Measurements from ENCODE around the gene ADD1.

The ADD1 gene

DNA sequence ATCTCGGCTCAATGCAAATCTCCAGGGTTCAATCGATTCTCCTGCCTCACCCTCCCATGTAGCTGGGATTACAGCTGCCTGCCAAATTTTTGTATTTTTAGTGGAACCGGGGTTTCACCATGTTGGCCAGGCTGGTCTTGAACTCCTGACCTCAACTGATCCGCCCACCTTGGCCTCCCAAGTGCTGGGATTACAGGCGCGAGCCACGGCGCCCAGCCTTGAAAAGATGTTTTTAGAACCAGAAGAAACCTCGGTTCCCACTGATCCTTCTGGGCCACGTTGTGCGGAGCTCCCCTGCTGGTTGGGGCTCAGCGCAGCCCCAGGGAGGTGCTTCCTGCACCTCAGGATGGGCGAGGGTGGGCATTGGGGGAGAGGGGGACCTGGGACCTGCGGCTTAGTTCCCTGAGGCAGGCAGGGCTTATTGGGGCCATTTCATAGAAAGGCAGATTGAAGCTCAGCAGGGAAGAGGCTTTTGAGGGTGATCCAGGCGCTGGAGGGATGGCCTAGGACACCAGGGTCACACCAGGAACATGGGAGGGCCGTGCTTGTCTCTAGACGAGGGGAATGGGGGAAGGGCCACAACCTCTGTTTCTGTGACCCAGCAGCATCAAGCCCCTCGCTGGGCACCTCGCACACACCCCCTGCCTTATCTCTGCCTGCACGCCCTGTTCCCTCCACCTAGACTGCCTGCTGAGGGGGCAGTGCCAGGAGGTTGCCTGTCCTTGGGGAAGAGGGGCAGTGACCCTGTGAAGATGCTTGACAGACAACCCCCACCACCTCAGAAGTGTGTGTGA, 6.3 kb upstream of the ADD1 start:
- Histone ChIP-seq H3K9me3 (ENCODE audit: control insufficient read depth, low read length) (no peaks in the 10 kb centered on the region), H3K4me1 (ENCODE audit: control insufficient read depth, insufficient read depth, low read length, poor library complexity, severe bottlenecking) (peaks cover 38% of the 10 kb centered on the region), H3K27me3 (replicated peaks; ENCODE audit: control insufficient read depth, insufficient read depth, low read length, poor library complexity, severe bottlenecking) (no peaks in the 10 kb centered on the region), H3K4me3 (ENCODE audit: insufficient read depth, low read depth, low read length, poor library complexity, severe bottlenecking) (peak overlapping the region; percentile 20), H3K27ac (ENCODE audit: insufficient read depth, low read length, poor library complexity, severe bottlenecking) (peak overlapping the region; percentile 60), H3K36me3 (ENCODE audit: control insufficient read depth, insufficient read depth, low read length) (peaks cover 19% of the 10 kb centered on the region)
- no peak for DNase-seq

DNA sequence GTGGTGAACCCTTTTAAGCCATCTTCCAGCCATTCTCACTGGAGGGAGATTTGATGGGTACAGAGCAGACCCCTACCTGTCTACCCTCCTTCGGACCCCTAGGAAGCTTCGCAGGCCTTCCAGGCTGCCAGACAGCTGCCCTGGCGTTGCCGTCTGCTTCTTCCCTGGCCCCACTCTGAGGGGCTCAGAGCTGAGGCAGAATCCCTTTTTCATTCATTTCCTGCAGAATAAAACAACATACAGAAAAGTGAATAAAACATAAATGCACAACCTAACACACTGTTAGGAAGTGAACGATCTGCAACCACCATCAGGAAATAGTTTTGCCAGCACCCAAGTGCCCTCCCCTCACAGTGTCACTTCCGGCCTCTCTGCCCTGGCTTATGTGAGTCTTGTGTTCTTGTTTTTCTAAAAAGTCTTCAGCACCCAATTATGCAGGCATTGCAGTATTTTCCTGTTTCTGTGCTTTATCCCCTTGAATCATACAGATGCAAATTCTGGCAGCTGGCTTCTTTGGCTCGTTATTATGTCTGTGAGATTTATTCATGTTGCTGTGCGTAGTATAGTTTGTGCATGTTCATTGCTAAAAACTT, 5.6 kb upstream of the ADD1 start:
- Histone ChIP-seq H3K4me3 (ENCODE audit: insufficient read depth, low read depth, low read length, poor library complexity, severe bottlenecking) (peak overlapping the region; percentile 20), H3K4me1 (ENCODE audit: control insufficient read depth, insufficient read depth, low read length, poor library complexity, severe bottlenecking) (peaks cover 41% of the 10 kb centered on the region), H3K27ac (ENCODE audit: insufficient read depth, low read length, poor library complexity, severe bottlenecking) (peak overlapping the region; percentile 60), H3K36me3 (ENCODE audit: control insufficient read depth, insufficient read depth, low read length) (peaks cover 13% of the 10 kb centered on the region), H3K27me3 (replicated peaks; ENCODE audit: control insufficient read depth, insufficient read depth, low read length, poor library complexity, severe bottlenecking) (no peaks in the 10 kb centered on the region), H3K9me3 (ENCODE audit: control insufficient read depth, low read length) (no peaks in the 10 kb centered on the region)
- peak; percentile 50 to 63 (median 61) for DNase-seq

DNA sequence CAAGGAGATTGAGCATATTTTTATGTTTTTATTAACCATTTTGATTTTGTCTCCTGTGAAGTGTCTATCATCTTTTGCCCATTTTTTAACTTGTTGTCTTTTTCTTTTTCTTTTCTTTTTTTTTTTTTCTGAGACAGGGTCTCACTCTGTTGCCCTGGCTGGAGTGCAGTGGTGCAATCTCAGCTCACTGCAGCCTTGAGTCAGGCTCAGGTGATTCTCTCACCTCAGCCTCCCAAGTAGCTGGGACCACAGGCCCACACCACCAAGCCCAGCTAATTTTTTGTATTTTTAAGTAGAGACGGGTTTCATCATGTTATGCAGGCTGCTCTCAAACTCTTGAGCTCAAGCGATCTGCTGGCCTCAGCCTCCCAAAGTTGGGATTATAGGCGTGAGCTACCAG, 4.6 kb upstream of the ADD1 start:
- H3K4me3 ChIP-seq (ENCODE audit: insufficient read depth, low read depth, low read length, poor library complexity, severe bottlenecking): no peak overlapping the region
- H3K27ac ChIP-seq (ENCODE audit: insufficient read depth, low read length, poor library complexity, severe bottlenecking): no peak overlapping the region
- DNase-seq: no peak
- H3K9me3 ChIP-seq (ENCODE audit: control insufficient read depth, low read length): no peaks in the 10 kb centered on the region
- H3K4me1 ChIP-seq (ENCODE audit: control insufficient read depth, insufficient read depth, low read length, poor library complexity, severe bottlenecking): peaks cover 43% of the 10 kb centered on the region
- H3K36me3 ChIP-seq (ENCODE audit: control insufficient read depth, insufficient read depth, low read length): peaks cover 3% of the 10 kb centered on the region
- no peaks in the 10 kb centered on the region for H3K27me3 ChIP-seq (replicated peaks; ENCODE audit: control insufficient read depth, insufficient read depth, low read length, poor library complexity, severe bottlenecking)

DNA sequence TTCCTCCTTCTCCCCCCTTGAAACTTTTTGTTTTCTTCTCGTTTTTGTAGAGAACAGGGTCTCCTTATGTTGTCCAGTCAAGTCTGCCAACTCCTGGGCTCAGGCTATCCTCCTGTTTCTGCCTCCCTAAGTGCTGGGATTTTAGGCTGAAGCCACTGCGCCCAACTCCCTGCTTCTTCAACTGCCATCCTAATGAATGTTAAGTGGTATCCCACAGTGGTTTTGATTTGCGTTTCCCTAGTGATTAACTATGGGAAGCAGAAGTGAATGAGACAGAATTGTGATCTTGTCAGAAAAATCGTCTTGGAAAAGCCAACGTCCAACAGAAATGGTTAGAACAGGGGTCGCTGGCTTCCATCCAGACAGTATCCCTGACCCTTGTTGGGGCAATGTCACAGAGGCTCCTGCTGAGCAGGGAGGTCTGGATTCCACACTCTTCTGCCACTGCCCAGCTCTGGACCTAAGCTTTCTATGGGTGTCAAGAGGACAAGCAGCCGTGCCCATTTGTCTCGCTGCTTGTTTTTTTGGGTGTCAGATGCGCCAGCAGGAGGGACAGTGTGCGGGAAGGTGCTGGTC, 869 bp upstream of the ADD1 start:
- Histone ChIP-seq H3K27ac (ENCODE audit: insufficient read depth, low read length, poor library complexity, severe bottlenecking) (peak overlapping the region; percentile 87), H3K27me3 (replicated peaks; ENCODE audit: control insufficient read depth, insufficient read depth, low read length, poor library complexity, severe bottlenecking) (no peaks in the 10 kb centered on the region), H3K4me3 (ENCODE audit: insufficient read depth, low read depth, low read length, poor library complexity, severe bottlenecking) (peak overlapping the region; percentile 79), H3K9me3 (ENCODE audit: control insufficient read depth, low read length) (no peaks in the 10 kb centered on the region), H3K36me3 (ENCODE audit: control insufficient read depth, insufficient read depth, low read length) (no peaks in the 10 kb centered on the region), H3K4me1 (ENCODE audit: control insufficient read depth, insufficient read depth, low read length, poor library complexity, severe bottlenecking) (peaks cover 16% of the 10 kb centered on the region)
- DNase-seq: no peak

DNA sequence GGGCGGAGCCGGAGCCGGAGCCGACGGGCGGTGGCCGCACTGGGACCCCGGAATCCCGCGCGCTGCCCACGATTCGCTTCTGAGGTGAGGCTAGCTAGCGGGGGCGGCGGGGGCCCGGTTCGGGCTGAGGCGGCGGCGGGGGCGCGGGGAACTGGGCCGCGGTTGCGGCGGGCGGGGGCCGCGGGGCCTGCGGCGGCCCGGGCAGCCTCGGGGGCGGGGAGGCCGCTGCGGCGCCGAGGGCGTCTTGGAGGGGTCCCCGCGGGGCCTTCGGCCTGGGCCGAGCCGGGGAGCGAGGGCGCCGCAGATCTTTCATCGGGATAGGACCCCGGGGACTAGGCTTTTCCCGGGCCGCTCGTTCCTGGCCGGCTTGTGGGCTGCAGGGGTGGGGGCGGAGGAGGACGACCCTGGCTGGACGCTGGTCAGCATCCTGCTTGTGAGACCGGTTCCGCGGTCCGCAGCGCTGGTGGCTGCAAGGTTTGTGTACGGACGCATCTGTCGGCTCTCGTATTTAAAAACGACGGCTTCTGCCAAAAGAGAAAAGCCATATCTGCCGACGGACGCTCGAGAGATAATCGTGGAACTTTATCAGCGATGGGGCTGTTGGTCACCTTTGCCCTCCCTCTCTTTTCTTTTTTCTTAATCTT, 419 bp downstream of the ADD1 start:
- H3K27ac ChIP-seq (ENCODE audit: insufficient read depth, low read length, poor library complexity, severe bottlenecking): peak overlapping the region; percentile 87
- no peaks in the 10 kb centered on the region for H3K9me3 ChIP-seq (ENCODE audit: control insufficient read depth, low read length)
- H3K4me1 ChIP-seq (ENCODE audit: control insufficient read depth, insufficient read depth, low read length, poor library complexity, severe bottlenecking): peaks cover 16% of the 10 kb centered on the region
- no peak for DNase-seq
- no peaks in the 10 kb centered on the region for H3K36me3 ChIP-seq (ENCODE audit: control insufficient read depth, insufficient read depth, low read length)
- H3K27me3 ChIP-seq (replicated peaks; ENCODE audit: control insufficient read depth, insufficient read depth, low read length, poor library complexity, severe bottlenecking): no peaks in the 10 kb centered on the region
- peak overlapping the region; percentile 79 for H3K4me3 ChIP-seq (ENCODE audit: insufficient read depth, low read depth, low read length, poor library complexity, severe bottlenecking)

DNA sequence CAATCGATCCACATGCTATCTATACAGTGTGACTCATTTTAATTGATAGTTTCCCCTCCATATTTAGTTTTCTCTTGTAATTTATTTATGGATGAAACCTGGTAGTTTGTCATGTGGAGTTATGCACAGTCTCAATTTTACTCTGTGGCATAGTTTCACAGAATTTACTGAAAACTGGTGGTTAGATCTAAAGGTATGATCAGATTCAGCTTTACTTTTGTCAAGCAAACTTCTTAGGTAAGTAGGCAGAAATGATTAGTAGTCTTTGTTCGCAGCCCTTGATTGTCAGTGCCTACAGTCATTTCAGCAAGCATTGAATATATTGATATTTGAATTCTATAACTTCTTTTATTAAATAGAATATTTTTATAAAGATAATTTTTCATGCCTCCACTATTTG, 2.5 kb downstream of the ADD1 start:
- H3K27me3 ChIP-seq (replicated peaks; ENCODE audit: control insufficient read depth, insufficient read depth, low read length, poor library complexity, severe bottlenecking): no peaks in the 10 kb centered on the region
- no peaks in the 10 kb centered on the region for H3K9me3 ChIP-seq (ENCODE audit: control insufficient read depth, low read length)
- H3K36me3 ChIP-seq (ENCODE audit: control insufficient read depth, insufficient read depth, low read length): no peaks in the 10 kb centered on the region
- H3K4me3 ChIP-seq (ENCODE audit: insufficient read depth, low read depth, low read length, poor library complexity, severe bottlenecking): no peak overlapping the region
- peaks cover 19% of the 10 kb centered on the region for H3K4me1 ChIP-seq (ENCODE audit: control insufficient read depth, insufficient read depth, low read length, poor library complexity, severe bottlenecking)
- DNase-seq: no peak
- no peak overlapping the region for H3K27ac ChIP-seq (ENCODE audit: insufficient read depth, low read length, poor library complexity, severe bottlenecking)

DNA sequence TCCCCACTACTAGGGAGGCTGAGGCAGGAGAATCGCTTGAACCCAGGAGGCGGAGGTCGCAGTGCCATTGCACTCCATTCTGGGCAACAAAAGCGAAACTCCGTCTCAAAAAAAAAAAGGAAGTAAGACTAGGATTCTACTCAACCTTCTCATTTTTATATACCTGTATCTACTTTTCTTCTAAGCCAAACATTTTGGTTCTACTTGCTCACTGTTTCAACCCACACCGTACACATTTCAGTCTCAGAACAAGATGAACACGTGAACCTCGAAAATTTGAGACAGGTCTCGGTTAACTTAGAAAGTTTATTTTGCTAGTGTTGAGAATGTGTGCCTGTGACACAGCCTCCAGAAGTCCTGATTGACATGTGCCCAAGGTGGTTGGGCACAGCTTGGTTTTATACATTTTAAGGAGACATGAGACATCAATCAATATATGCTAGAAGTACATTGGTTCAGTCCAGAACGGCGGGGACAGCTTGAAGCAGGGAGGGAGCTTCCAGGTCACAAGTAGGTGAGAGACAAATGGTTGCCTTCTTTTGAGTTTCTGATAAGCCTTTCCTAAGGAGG, 3.7 kb downstream of the ADD1 start:
- Histone ChIP-seq H3K27me3 (replicated peaks; ENCODE audit: control insufficient read depth, insufficient read depth, low read length, poor library complexity, severe bottlenecking) (no peaks in the 10 kb centered on the region), H3K27ac (ENCODE audit: insufficient read depth, low read length, poor library complexity, severe bottlenecking) (no peak overlapping the region), H3K4me3 (ENCODE audit: insufficient read depth, low read depth, low read length, poor library complexity, severe bottlenecking) (no peak overlapping the region), H3K4me1 (ENCODE audit: control insufficient read depth, insufficient read depth, low read length, poor library complexity, severe bottlenecking) (peaks cover 24% of the 10 kb centered on the region), H3K36me3 (ENCODE audit: control insufficient read depth, insufficient read depth, low read length) (no peaks in the 10 kb centered on the region), H3K9me3 (ENCODE audit: control insufficient read depth, low read length) (no peaks in the 10 kb centered on the region)
- no peak for DNase-seq

DNA sequence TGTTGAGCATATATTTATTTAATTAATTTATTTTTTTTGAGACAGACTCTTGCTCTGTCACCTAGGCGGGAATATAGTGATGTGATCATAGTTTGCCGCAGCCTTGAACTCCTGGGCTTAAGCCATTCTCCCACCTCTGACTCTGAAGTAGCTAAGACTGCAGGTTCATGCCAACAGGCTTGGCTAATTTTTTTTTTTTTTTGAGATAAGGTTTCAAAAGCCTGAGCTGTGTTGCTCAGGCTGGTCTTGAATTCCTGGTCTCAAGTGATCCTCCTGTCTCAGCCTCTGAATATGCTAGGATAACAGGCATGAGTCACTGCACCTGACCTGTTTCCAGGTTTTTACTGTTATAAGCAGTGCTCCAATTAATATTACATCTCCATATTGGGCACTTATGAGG, 4.8 kb downstream of the ADD1 start:
- Histone ChIP-seq H3K9me3 (ENCODE audit: control insufficient read depth, low read length) (no peaks in the 10 kb centered on the region), H3K4me3 (ENCODE audit: insufficient read depth, low read depth, low read length, poor library complexity, severe bottlenecking) (no peak overlapping the region), H3K36me3 (ENCODE audit: control insufficient read depth, insufficient read depth, low read length) (no peaks in the 10 kb centered on the region), H3K4me1 (ENCODE audit: control insufficient read depth, insufficient read depth, low read length, poor library complexity, severe bottlenecking) (peaks cover 27% of the 10 kb centered on the region), H3K27me3 (replicated peaks; ENCODE audit: control insufficient read depth, insufficient read depth, low read length, poor library complexity, severe bottlenecking) (no peaks in the 10 kb centered on the region), H3K27ac (ENCODE audit: insufficient read depth, low read length, poor library complexity, severe bottlenecking) (no peak overlapping the region)
- no peak for DNase-seq

DNA sequence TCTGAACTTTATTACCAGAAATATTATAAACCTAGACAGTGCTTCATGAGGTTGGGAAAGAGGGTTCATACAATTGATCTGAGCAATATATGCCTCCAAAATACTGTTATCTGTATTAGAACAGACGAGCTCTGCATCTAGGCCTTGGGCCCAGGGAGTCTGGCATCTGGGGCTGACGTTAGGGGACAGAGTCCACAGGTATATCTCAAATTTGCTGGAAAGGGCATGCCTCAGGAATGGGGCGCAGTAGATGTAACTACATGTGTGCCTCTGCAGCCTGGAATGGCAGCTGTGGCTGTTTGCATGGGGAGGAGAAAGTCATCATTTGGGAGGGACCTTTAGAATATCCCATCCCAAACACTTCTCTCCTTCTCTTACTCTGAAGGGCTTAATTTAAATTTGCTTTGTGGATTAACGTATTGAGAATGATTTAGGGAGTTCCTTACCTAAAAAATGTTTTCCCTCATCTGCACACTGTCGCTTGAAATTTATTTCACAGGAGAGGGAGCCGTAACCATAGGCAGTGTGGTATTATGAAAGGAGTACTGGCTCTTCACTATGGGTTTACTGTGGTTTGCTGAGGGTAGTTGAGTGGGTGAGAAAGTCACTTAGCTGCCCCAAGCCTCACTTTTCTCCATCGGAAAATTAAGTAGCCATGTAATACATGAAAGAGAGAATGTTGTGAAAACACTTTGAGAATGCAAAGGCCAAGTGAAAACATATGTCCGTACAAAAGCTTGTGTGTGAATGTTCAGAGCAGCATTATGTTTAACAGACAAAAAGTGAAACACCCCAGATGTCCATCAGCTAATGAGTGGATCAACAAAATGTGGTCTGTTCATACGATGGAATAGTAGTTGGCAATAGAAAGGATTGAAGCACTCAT, 5.9 kb downstream of the ADD1 start:
- no peaks in the 10 kb centered on the region for H3K27me3 ChIP-seq (replicated peaks; ENCODE audit: control insufficient read depth, insufficient read depth, low read length, poor library complexity, severe bottlenecking)
- no peak for DNase-seq
- H3K9me3 ChIP-seq (ENCODE audit: control insufficient read depth, low read length): no peaks in the 10 kb centered on the region
- no peak overlapping the region for H3K27ac ChIP-seq (ENCODE audit: insufficient read depth, low read length, poor library complexity, severe bottlenecking)
- H3K4me1 ChIP-seq (ENCODE audit: control insufficient read depth, insufficient read depth, low read length, poor library complexity, severe bottlenecking): peaks cover 27% of the 10 kb centered on the region
- H3K36me3 ChIP-seq (ENCODE audit: control insufficient read depth, insufficient read depth, low read length): peaks cover 3% of the 10 kb centered on the region
- H3K4me3 ChIP-seq (ENCODE audit: insufficient read depth, low read depth, low read length, poor library complexity, severe bottlenecking): no peak overlapping the region

Measured in effector memory CD4-positive, alpha-beta T cell (primary cell).